ENCODE data around the gene C1orf210. TPM values are rescaled to one million over a fixed set of nuclear protein-coding genes. Genes with fewer than 3 reads are reported as not detected.

Gene C1orf210
- polyA plus RNA-seq, 1 donor (not counting 4 experiments of a cell fraction or from before 2014, with no cell fraction given), result 5.6 TPM

DNA sequence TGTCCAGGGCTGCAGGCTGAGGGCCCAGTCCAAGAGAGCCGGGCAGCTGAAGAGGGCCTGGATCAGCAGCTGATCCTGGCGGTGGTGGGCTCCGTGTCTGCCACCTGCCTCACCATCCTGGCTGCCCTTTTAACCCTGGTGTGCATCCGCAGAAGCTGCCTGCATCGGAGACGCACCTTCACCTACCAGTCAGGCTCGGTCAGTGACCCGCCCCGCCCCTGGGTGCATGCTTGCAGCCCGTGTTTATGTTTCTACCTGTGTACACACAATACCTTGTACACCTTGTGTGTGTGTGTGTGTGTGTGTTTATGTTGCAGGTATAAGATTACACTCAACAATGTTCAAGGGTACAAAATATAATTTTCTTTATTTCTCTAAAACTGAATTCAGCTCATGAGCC, 28.4 kb upstream of the C1orf210 start:
- Histone ChIP-seq H3K27ac (ENCODE audit: control insufficient read depth, insufficient read depth, low read length) (no peak overlapping the region), H3K27me3 (ENCODE audit: control insufficient read depth, extremely low read depth, insufficient read depth, low read length) (peaks cover 4% of the 10 kb centered on the region), H3K9me3 (ENCODE audit: control insufficient read depth, low read depth, low read length) (no peaks in the 10 kb centered on the region), H4K20me1 (ENCODE audit: control insufficient read depth, extremely low read depth, insufficient read depth, low read length) (no peaks in the 10 kb centered on the region), H3K4me3 (ENCODE audit: control insufficient read depth in 2 of 3, extremely low read depth in 1 of 3, insufficient read depth in 2 of 3, low read depth in 1 of 3, low read length in 3 of 3) (no peak overlapping the region), H3K4me1 (ENCODE audit: control insufficient read depth, extremely low read depth, insufficient read depth, low read length) (no peaks in the 10 kb centered on the region), H3K36me3 (ENCODE audit: control insufficient read depth in 2 of 2, extremely low read depth in 1 of 2, insufficient read depth in 2 of 2, low read length in 2 of 2) (no peaks in the 10 kb centered on the region), H3K4me2 (ENCODE audit: control insufficient read depth, extremely low read depth, insufficient read depth, low read depth, low read length) (no peak overlapping the region), H3K9me1 (ENCODE audit: control insufficient read depth, extremely low read depth, insufficient read depth, low read length) (no peaks in the 10 kb centered on the region), H3K79me2 (ENCODE audit: control insufficient read depth, insufficient read depth, low read length) (no peaks in the 10 kb centered on the region), H2AFZ (ENCODE audit: control insufficient read depth, low read length) (no peak overlapping the region), H3K9ac (ENCODE audit: control insufficient read depth, extremely low read depth, insufficient read depth, low read length) (no peak overlapping the region)
- TF ChIP-seq EZH2 (IDR thresholded peaks at IDR 0.05; ENCODE audit: low read length) (no peak), CTCF (optimal IDR thresholded peaks at IDR 0.05 in 1 of 3, IDR thresholded peaks at IDR 0.05 in 1 of 3, conservative IDR thresholded peaks at IDR 0.05 in 1 of 3; ENCODE audit: extremely low read depth in 1 of 3, insufficient read depth in 2 of 3, low read length in 3 of 3) (no peak)
- dilution Hi-C loops (cut with MboI; ENCODE audit: extremely low pct_ligation_motif_present, low sequenced_read_pairs), result no loop called here
- DNase-seq (ENCODE audit: low read depth, low spot score) (no peak), FAIRE-seq (no peak)

- no peak for FAIRE-seq
- dilution Hi-C loops (cut with MboI; ENCODE audit: extremely low pct_ligation_motif_present, low sequenced_read_pairs), result no loop called here
Observed at GRCh38 chr1:43312663-43313515, 27.5 kb upstream of the C1orf210 start.

More at GRCh38 chr1:43312663-43313515, 27.5 kb upstream of the C1orf210 start:
- no peak overlapping the region for H3K9ac ChIP-seq (ENCODE audit: control insufficient read depth, extremely low read depth, insufficient read depth, low read length)
- no peaks in the 10 kb centered on the region for H4K20me1 ChIP-seq (ENCODE audit: control insufficient read depth, extremely low read depth, insufficient read depth, low read length)
- H3K4me2 ChIP-seq (ENCODE audit: control insufficient read depth, extremely low read depth, insufficient read depth, low read depth, low read length), result no peak overlapping the region
- H3K9me1 ChIP-seq (ENCODE audit: control insufficient read depth, extremely low read depth, insufficient read depth, low read length), result no peaks in the 10 kb centered on the region
- H3K79me2 ChIP-seq (ENCODE audit: control insufficient read depth, insufficient read depth, low read length), result no peaks in the 10 kb centered on the region
- H3K9me3 ChIP-seq (ENCODE audit: control insufficient read depth, low read depth, low read length), result no peaks in the 10 kb centered on the region
- no peak for DNase-seq (ENCODE audit: low read depth, low spot score)
- no peaks in the 10 kb centered on the region for H3K4me1 ChIP-seq (ENCODE audit: control insufficient read depth, extremely low read depth, insufficient read depth, low read length)
- TF ChIP-seq EZH2 (IDR thresholded peaks at IDR 0.05; ENCODE audit: low read length) (no peak), CTCF (optimal IDR thresholded peaks at IDR 0.05 in 1 of 3, IDR thresholded peaks at IDR 0.05 in 1 of 3, conservative IDR thresholded peaks at IDR 0.05 in 1 of 3; ENCODE audit: extremely low read depth in 1 of 3, insufficient read depth in 2 of 3, low read length in 3 of 3) (no peak)
- no peak overlapping the region for H2AFZ ChIP-seq (ENCODE audit: control insufficient read depth, low read length)
- no peak overlapping the region for H3K27ac ChIP-seq (ENCODE audit: control insufficient read depth, insufficient read depth, low read length)
- no peaks in the 10 kb centered on the region for H3K36me3 ChIP-seq (ENCODE audit: control insufficient read depth in 2 of 2, extremely low read depth in 1 of 2, insufficient read depth in 2 of 2, low read length in 2 of 2)
- H3K27me3 ChIP-seq (ENCODE audit: control insufficient read depth, extremely low read depth, insufficient read depth, low read length), result peaks cover 4% of the 10 kb centered on the region
- H3K4me3 ChIP-seq (ENCODE audit: control insufficient read depth in 2 of 3, extremely low read depth in 1 of 3, insufficient read depth in 2 of 3, low read depth in 1 of 3, low read length in 3 of 3), result no peak overlapping the region
